Endothelial cell of umbilical vein (primary cell): ENCODE measurements around the gene CYBB.

Experiments
- POLR2AphosphoS5 ChIP-seq: IDR thresholded peaks from 2 replicates; pipeline ENCODE4 v1.6.1; 2012; ENCODE audit warnings: low read depth, mild to moderate bottlenecking, control low read depth, low read length, moderate library complexity; ENCODE audit not compliant: insufficient read depth
- TF ChIP-seq, protein P1 (sequence below), 2 donors: IDR thresholded peaks; 1 replicate in 1 of 2; 2 replicates in 1 of 2; pipeline ENCODE4 v1.5.1; 2011; ENCODE audit warnings: low read length in 2 of 2, mild to moderate bottlenecking in 2 of 2, moderate library complexity in 2 of 2, control low read depth in 1 of 2, inconsistent platforms in 1 of 2, low read depth in 1 of 2; ENCODE audit not compliant: insufficient read depth in 1 of 2; ENCODE audit errors: extremely low read depth in 1 of 2
- TF ChIP-seq, protein P2 (sequence below): IDR thresholded peaks from 2 replicates; pipeline ENCODE4 v1.6.1; 2011; ENCODE audit not compliant: insufficient read depth, insufficient read length

DNA sequence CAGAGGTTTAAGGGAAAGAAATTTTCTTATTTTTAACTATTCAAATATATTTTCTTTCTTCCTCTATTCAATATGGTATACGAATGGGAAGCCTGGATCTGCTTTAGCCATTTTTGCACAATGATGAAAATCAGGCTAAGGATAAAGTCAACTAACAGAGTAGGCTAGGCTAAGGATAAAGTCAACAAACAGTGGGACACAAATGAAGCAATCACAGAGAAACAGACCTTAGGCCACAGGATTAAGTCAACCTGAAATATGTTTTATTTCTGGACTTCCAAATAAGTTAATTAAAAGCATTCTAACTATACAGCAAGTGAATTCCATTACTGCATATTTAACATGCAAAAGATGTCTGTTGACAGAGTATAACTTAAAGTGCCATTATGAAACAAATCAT lies 50.5 kb downstream of the CYBB start:
- TF ChIP-seq, protein P1, sequence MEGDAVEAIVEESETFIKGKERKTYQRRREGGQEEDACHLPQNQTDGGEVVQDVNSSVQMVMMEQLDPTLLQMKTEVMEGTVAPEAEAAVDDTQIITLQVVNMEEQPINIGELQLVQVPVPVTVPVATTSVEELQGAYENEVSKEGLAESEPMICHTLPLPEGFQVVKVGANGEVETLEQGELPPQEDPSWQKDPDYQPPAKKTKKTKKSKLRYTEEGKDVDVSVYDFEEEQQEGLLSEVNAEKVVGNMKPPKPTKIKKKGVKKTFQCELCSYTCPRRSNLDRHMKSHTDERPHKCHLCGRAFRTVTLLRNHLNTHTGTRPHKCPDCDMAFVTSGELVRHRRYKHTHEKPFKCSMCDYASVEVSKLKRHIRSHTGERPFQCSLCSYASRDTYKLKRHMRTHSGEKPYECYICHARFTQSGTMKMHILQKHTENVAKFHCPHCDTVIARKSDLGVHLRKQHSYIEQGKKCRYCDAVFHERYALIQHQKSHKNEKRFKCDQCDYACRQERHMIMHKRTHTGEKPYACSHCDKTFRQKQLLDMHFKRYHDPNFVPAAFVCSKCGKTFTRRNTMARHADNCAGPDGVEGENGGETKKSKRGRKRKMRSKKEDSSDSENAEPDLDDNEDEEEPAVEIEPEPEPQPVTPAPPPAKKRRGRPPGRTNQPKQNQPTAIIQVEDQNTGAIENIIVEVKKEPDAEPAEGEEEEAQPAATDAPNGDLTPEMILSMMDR (IDR thresholded peaks at IDR 0.05; ENCODE audit: extremely low read depth in 1 of 2, insufficient read depth in 1 of 2, low read depth in 1 of 2, low read length in 2 of 2), result no peak
- TF ChIP-seq POLR2AphosphoS5, result no peak
- TF ChIP-seq, protein P2, sequence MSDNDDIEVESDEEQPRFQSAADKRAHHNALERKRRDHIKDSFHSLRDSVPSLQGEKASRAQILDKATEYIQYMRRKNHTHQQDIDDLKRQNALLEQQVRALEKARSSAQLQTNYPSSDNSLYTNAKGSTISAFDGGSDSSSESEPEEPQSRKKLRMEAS, result no peak
